ENCODE measurements around the gene TUBB3. TPM values are rescaled to one million over a fixed set of nuclear protein-coding genes. Genes with fewer than 3 reads are reported as not detected.

TUBB3 gene
- total and polyA plus RNA-seq, 2 of the 8 experiments (the other 6 are each of a cell fraction or from before 2014, with no cell fraction given) = 275 to 393 TPM

DNA sequence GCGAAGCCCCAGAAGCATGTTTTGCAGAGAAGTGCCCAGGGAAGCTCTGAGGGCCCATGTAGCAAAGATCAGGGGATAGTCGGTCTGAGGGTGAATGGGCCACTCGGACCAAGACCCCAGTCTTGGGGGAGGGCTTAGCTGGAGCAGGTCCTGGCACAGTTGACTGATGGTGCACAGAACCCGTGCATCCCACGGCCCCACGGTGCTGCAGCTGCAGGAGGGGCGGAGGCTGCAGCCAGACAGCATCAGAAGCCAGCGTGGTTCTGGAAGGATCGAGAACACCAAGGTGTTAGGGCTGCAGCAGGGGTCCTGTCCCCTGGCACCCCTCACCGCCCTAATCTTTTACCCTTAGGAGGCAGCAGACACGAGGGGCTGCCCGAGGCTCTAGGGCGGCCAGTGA, 11.0 kb upstream of the TUBB3 start (continued):
- TF ChIP-seq, protein P1, sequence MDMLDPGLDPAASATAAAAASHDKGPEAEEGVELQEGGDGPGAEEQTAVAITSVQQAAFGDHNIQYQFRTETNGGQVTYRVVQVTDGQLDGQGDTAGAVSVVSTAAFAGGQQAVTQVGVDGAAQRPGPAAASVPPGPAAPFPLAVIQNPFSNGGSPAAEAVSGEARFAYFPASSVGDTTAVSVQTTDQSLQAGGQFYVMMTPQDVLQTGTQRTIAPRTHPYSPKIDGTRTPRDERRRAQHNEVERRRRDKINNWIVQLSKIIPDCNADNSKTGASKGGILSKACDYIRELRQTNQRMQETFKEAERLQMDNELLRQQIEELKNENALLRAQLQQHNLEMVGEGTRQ (IDR thresholded peaks at IDR 0.05; ENCODE audit: low read length) = no peak
- TF ChIP-seq PHF8 (conservative IDR thresholded peaks at IDR 0.05; ENCODE audit: low read depth, low read length) = no peak
- TF ChIP-seq GTF2F1 (IDR thresholded peaks at IDR 0.05; ENCODE audit: borderline replicate concordance, low read depth, low read length) = no peak
